CD4-positive, alpha-beta T cell treated with Interferon alpha-2 for 1 hour (primary cell): ENCODE data around the gene TMEM87B.

Experiments
- DNase-seq, 2 donors: peaks; one replicate each; pipeline ENCODE4 v3.0.0-alpha.2; 2020 to 2022

Gene TMEM87B

DNA sequence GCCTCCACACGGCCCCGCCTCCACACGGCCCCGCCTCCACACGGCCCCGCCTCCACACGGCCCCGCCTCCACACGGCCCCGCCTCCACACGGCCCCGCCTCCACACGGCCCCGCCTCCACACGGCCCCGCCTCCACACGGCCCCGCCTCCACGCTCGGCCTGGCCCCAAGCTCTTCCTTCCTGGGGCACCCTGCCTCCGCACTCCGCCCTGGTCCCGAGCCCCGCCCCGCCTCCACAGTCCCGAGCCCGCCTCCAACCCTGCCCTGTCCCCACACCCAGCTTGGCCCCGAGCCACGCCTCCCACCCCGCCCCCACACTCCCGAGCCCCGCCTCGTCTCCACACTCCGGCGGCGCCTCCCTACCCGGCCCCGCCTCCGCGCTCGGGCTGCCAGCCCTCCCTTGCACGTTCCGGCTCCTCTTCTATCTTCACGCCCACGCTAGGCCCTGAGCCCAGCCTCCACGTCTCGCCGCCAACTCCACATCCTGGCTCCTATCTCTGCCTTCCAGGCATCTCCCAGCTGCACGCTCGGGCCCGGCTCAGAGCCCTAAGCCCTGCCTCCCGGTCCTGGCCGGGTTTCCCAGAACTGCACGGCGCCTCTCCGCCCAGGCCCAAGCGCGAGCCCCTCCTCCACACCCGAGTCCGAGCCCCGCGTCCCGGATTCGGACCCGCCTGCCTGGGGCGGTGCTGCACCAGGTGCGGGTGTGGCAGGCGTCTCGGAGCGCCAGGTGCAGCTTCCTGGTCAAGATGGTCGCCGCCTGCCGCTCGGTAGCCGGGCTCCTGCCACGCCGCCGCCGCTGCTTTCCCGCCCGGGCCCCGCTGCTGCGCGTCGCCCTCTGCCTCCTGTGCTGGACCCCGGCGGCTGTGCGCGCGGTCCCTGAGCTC, at the start of gene TMEM87B:
Gene TMEM87B (plus strand): TSS at position 423 of the 883 bp plus-strand sequence. CDS start 323 bp downstream, at position 746.
- peak; percentile 98 to 99 for DNase-seq

- DNase-seq: no peak
Observed at GRCh38 chr2:112005406-112006075, 49.5 kb upstream of the TMEM87B start.

DNA sequence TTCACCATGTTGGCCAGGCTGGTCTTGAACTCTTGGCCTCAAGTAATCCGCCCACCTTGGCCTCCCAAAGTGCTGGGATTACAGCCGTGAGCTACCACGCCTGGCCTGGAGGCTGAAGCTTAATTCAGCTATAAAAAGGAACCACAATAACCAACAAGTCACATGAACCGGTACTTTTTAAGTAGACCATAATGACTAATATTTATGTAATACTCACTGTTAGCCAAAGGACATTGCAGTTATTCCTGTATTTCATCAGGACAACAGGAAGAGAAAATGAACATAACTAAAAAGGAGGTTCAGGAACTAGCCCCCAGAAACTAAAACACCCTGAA, 49.0 kb upstream of the TMEM87B start:
- DNase-seq: peak in 1 of 2 donors; percentile 35

DNA sequence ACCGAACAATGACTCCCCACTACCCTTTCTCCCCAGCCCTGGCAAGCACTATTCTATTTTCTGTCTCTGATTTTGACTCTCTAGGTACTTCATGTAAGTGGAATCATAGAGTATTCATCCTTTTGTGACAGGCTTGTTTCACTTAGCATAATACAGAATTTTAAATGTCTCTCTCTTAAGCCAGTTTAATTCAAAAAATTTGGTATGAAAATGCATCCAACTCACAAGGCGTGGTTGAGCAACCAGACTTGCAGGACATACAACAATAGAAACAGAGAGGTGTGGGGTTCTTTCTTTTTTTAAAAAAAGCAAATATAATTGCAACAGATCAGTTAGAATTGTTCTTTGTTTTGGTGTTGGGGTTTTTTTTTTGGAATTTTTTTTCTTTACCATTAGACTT, 47.6 kb upstream of the TMEM87B start:
- DNase-seq: no peak

GRCh38 chr2:112008910-112009485, 46.1 kb upstream of the TMEM87B start:
- DNase-seq: no peak

- peak in 1 of 2 donors; percentile 16 for DNase-seq
Observed at GRCh38 chr2:112010751-112011150, 44.3 kb upstream of the TMEM87B start.

GRCh38 chr2:112012556-112012955, 42.5 kb upstream of the TMEM87B start:
- no peak for DNase-seq

GRCh38 chr2:112018846-112019245, 36.2 kb upstream of the TMEM87B start:
- DNase-seq: no peak

GRCh38 chr2:112019569-112019982, 35.5 kb upstream of the TMEM87B start:
- no peak for DNase-seq

DNA sequence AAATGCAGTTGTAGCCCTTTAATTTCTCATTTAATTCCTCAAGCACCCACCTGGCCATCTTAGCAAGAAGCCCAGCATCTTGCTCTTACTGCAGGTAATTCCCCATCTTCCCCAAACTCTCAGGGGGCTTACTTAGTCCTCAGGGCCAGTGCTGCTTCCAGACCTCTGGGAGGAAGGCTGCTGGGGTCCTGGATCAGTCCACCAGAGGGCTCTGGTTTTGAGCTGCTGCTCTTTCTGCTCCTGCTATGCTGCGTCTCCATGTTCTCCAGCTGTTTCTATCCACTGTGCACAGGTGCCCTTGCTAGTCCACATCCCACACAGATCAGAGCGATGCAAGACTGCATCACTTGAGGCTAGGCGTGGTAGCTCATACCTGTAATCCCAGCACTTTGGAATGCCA, 34.5 kb upstream of the TMEM87B start:
- no peak for DNase-seq

GRCh38 chr2:112021290-112021689, 33.8 kb upstream of the TMEM87B start:
- no peak for DNase-seq

GRCh38 chr2:112021781-112022231, 33.3 kb upstream of the TMEM87B start:
- DNase-seq: no peak

GRCh38 chr2:112023707-112024106, 31.4 kb upstream of the TMEM87B start:
- DNase-seq: no peak

- no peak for DNase-seq
Observed at GRCh38 chr2:112024231-112024630, 30.8 kb upstream of the TMEM87B start.

- no peak for DNase-seq
Observed at GRCh38 chr2:112024896-112025491, 30.1 kb upstream of the TMEM87B start.

GRCh38 chr2:112026509-112026908, 28.6 kb upstream of the TMEM87B start:
- DNase-seq: no peak

DNA sequence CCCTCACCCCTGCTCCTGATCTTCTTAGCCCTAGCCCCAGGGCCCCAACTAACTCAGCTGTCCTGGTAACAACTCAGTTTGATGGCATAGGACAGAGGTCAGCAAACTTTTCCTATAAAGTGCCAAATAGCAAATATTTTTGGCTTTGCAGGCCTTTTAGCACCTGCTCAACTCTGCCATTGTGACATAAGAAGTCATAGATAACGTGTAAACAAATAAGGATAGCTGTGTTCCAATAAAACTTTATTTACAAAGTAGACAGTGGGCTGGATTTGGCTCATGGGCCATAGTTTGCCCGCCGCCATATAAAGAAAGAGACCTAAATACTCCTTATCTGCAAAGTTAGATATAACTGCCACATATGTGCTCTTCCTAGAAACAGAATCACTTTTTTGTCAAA, 27.3 kb upstream of the TMEM87B start:
- DNase-seq: no peak

DNA sequence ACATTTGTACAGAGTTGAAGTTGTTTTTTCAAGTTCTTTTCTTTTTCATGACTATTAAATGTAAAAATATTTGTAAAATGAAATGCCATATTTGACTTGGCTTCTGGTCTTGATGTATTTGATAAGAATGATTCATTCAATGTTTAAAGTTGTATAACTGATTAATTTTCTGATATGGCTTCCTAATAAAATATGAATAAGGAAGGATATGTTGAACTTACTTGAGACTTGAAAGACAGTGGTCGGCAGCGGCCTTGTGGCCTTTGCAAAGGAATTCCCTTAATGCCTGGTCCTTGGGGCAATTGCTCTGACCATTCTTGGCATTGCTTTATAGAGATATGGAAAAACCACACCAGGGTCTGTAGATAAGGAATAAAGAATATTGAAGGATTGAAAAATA, 25.9 kb upstream of the TMEM87B start:
- no peak for DNase-seq

DNA sequence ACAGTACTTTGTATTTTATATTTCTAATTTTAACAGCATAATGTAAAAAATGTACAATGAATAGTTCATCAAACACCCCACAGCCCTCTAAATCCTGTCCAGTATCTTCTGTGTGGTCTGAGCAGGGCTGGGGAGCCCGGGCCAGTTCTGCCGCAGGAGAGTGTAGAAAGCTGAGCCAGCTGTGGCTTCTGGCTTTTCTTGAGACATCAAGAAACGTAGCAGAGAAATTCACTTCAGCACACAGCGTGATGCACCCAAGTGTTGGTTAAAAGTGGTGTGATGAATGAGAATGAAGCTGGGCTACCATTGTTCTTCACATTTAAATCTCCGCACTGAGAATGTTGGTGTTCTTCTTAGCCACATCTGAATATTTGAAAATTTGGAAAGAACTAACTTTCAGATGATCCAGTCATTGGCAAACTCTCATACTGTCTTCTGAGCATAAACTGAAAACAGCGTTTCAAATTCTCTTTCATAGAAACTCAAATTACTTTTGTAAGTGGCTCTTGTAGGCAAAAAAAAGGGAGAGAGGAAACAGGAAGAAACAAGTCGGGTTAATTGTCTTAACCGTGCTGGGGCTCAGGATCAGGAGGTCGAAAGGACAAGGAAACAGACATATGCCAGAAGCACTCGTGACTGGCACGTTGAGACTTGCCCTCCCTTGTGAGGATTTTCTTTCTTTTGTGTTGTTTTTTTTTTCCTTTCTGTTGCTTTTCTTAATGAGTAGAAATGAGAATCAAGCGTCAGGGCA, 23.4 kb upstream of the TMEM87B start:
- DNase-seq: no peak

- no peak for DNase-seq
Observed at GRCh38 chr2:112032224-112032586, 22.9 kb upstream of the TMEM87B start.

GRCh38 chr2:112032689-112033465, 22.2 kb upstream of the TMEM87B start:
- DNase-seq: no peak

DNA sequence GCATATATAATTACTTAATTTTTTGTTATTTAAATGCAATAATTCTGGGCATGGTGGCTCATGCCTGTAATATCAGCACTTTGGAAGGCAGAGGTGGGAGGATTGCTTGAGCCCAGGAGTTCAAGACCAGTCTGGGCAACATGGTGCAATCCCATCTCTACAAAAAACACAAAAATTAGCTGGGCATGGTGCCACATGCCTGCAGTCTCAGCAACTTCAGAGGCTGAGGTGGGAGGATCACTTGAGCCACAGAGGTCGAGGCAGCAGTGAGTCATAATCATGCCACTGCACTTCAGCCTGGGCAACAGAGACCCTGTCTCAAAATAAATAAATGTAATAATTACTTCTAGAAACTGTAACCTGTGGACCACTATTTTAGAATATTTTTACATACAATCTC, 21.5 kb upstream of the TMEM87B start:
- no peak for DNase-seq
